ENCODE results near the gene NFIA.

The NFIA gene

DNA sequence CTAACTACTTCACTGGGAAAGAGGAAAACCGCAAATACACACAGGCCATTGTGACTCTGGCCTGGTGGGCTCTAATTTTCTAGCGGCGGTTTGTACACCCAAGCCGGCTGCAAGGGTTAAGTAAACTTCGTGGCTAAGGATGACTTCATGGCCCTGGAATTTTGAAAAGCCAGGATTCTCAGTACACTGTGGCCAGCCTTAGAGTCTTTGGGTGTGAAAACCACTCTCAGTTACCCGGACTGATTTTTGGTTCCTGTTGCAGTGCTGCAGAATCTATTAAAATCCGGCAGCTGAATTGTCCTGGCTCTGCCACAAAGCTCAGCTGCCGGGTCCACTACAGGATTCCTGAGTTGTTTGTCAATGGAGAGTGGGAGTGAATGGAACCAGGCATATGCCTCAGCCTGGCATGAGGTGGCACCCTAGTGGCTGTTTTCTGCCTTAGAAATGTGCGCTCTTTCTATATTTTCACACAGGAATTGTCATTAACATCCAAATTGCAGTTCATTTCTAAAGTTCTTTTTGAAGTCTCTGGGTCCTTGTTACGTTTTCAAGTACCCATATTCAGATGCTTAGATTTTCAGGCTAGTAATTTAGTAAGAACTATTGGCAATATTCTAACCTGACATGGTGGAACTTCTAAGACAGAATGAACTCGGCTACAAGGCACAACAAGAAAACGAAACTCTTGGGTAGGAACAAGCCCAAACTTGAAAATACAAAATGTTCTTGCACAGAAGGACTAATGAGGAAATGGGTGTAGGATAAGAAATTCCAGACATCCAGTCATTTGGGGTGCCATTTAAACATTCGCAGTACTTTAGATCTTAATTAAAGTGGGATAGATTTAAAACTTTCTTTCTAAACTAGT, 255.9 kb downstream of the NFIA start:
- Histone ChIP-seq H3K27ac (ENCODE audit: low read depth, low read length, severe bottlenecking) (peak overlapping the region; percentile 95), H3K4me3 (ENCODE audit: extremely low read depth, insufficient read depth, low read length, poor library complexity, severe bottlenecking) (no peak overlapping the region), H3K4me1 (ENCODE audit: control insufficient read depth, insufficient read depth, low read length, poor library complexity, severe bottlenecking) (peaks cover 26% of the 10 kb centered on the region), H3K9me3 (ENCODE audit: control insufficient read depth, low read length) (no peaks in the 10 kb centered on the region), H3K36me3 (ENCODE audit: control insufficient read depth, insufficient read depth, low read length) (no peaks in the 10 kb centered on the region)
- 35 to 37% methylated on average over 10 to 13 of the region's 13 CpGs for WGBS, 2 experiments (ENCODE audit: insufficient coverage in 2 of 2)

DNA sequence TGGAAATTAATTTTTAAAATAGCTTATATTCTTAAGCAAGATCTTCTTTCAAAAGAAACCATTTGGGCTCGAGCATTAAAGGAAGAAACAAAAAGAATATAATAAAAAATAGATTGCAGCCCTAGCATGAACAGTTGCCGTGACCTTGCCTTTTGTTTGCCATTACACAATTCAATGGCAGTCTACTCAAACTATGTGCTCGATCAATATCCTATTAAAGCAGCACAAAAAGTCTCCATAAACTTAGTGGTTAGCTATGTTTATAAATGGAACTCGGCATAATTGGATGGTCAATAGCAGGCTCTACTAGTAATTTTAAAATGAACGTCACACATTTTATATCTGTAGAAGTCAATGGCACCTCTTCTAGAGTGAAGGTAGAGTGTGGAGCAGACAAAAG, 256.5 kb downstream of the NFIA start:
- Histone ChIP-seq H3K9me3 (ENCODE audit: control insufficient read depth, low read length) (no peaks in the 10 kb centered on the region), H3K4me3 (ENCODE audit: extremely low read depth, insufficient read depth, low read length, poor library complexity, severe bottlenecking) (no peak overlapping the region), H3K27ac (ENCODE audit: low read depth, low read length, severe bottlenecking) (no peak overlapping the region), H3K4me1 (ENCODE audit: control insufficient read depth, insufficient read depth, low read length, poor library complexity, severe bottlenecking) (peaks cover 26% of the 10 kb centered on the region), H3K36me3 (ENCODE audit: control insufficient read depth, insufficient read depth, low read length) (no peaks in the 10 kb centered on the region)
- 100% methylated on average over 1 of the region's 5 CpGs; no CpG with 5 or more reads in 1 of the 2 experiments for WGBS, 2 experiments (ENCODE audit: insufficient coverage in 2 of 2)

DNA sequence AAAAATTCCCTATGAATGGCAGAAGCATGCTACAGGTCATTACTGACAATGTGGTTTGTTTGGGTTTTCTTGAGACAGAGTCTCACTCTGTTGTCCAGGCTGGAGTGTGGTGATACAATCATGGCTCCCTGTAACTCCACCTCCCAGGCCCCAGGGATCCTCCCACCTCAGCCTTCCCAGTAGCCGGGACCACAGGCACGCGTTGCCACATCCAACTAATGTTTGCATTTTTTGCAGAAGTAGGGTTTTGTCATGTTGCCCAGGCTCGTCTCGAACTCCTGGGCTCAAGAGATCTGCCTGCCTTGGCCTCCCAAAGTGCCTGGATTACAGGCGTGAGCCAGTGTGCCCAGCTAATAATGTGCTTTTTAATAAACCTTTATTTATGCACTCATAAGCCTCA, 259.1 kb downstream of the NFIA start:
- 100% methylated on average over 2 to 4 of the region's 6 CpGs for WGBS, 2 experiments (ENCODE audit: insufficient coverage in 2 of 2)
- no peaks in the 10 kb centered on the region for H3K9me3 ChIP-seq (ENCODE audit: control insufficient read depth, low read length)
- no peak overlapping the region for H3K4me3 ChIP-seq (ENCODE audit: extremely low read depth, insufficient read depth, low read length, poor library complexity, severe bottlenecking)
- H3K27ac ChIP-seq (ENCODE audit: low read depth, low read length, severe bottlenecking), result no peak overlapping the region
- H3K4me1 ChIP-seq (ENCODE audit: control insufficient read depth, insufficient read depth, low read length, poor library complexity, severe bottlenecking), result peaks cover 25% of the 10 kb centered on the region
- H3K36me3 ChIP-seq (ENCODE audit: control insufficient read depth, insufficient read depth, low read length), result no peaks in the 10 kb centered on the region

GRCh38 chr1:61343734-61344420, 261.5 kb downstream of the NFIA start:
- Histone ChIP-seq H3K4me3 (ENCODE audit: extremely low read depth, insufficient read depth, low read length, poor library complexity, severe bottlenecking) (no peak overlapping the region), H3K27ac (ENCODE audit: low read depth, low read length, severe bottlenecking) (no peak overlapping the region), H3K4me1 (ENCODE audit: control insufficient read depth, insufficient read depth, low read length, poor library complexity, severe bottlenecking) (peaks cover 4% of the 10 kb centered on the region), H3K36me3 (ENCODE audit: control insufficient read depth, insufficient read depth, low read length) (no peaks in the 10 kb centered on the region), H3K9me3 (ENCODE audit: control insufficient read depth, low read length) (no peaks in the 10 kb centered on the region)
- WGBS, 2 experiments (ENCODE audit: insufficient coverage in 2 of 2), result 87 to 89% methylated on average over 3 to 4 of the region's 6 CpGs

GRCh38 chr1:61344696-61345095, 262.3 kb downstream of the NFIA start:
- no peaks in the 10 kb centered on the region for H3K4me1 ChIP-seq (ENCODE audit: control insufficient read depth, insufficient read depth, low read length, poor library complexity, severe bottlenecking)
- no peak overlapping the region for H3K4me3 ChIP-seq (ENCODE audit: extremely low read depth, insufficient read depth, low read length, poor library complexity, severe bottlenecking)
- H3K27ac ChIP-seq (ENCODE audit: low read depth, low read length, severe bottlenecking), result no peak overlapping the region
- no peaks in the 10 kb centered on the region for H3K9me3 ChIP-seq (ENCODE audit: control insufficient read depth, low read length)
- WGBS, 2 experiments (ENCODE audit: insufficient coverage in 2 of 2), result 57 to 100% methylated on average over 1 to 2 of the region's 2 CpGs
- H3K36me3 ChIP-seq (ENCODE audit: control insufficient read depth, insufficient read depth, low read length), result no peaks in the 10 kb centered on the region

- H3K4me1 ChIP-seq (ENCODE audit: control insufficient read depth, insufficient read depth, low read length, poor library complexity, severe bottlenecking), result no peaks in the 10 kb centered on the region
- WGBS, 2 experiments (ENCODE audit: insufficient coverage in 2 of 2), result no CpG with 5 or more reads among the region's 3 CpGs
- H3K27ac ChIP-seq (ENCODE audit: low read depth, low read length, severe bottlenecking), result no peak overlapping the region
- no peak overlapping the region for H3K4me3 ChIP-seq (ENCODE audit: extremely low read depth, insufficient read depth, low read length, poor library complexity, severe bottlenecking)
- no peaks in the 10 kb centered on the region for H3K9me3 ChIP-seq (ENCODE audit: control insufficient read depth, low read length)
- H3K36me3 ChIP-seq (ENCODE audit: control insufficient read depth, insufficient read depth, low read length), result no peaks in the 10 kb centered on the region
Measured at GRCh38 chr1:61348025-61348665, 265.8 kb downstream of the NFIA start.

- no CpG with 5 or more reads among the region's 3 CpGs for WGBS, 2 experiments (ENCODE audit: insufficient coverage in 2 of 2)
- H3K9me3 ChIP-seq (ENCODE audit: control insufficient read depth, low read length), result no peaks in the 10 kb centered on the region
- H3K4me3 ChIP-seq (ENCODE audit: extremely low read depth, insufficient read depth, low read length, poor library complexity, severe bottlenecking), result no peak overlapping the region
- no peak overlapping the region for H3K27ac ChIP-seq (ENCODE audit: low read depth, low read length, severe bottlenecking)
- H3K4me1 ChIP-seq (ENCODE audit: control insufficient read depth, insufficient read depth, low read length, poor library complexity, severe bottlenecking), result no peaks in the 10 kb centered on the region
- H3K36me3 ChIP-seq (ENCODE audit: control insufficient read depth, insufficient read depth, low read length), result no peaks in the 10 kb centered on the region
Measured at GRCh38 chr1:61352845-61353435, 270.6 kb downstream of the NFIA start.

DNA sequence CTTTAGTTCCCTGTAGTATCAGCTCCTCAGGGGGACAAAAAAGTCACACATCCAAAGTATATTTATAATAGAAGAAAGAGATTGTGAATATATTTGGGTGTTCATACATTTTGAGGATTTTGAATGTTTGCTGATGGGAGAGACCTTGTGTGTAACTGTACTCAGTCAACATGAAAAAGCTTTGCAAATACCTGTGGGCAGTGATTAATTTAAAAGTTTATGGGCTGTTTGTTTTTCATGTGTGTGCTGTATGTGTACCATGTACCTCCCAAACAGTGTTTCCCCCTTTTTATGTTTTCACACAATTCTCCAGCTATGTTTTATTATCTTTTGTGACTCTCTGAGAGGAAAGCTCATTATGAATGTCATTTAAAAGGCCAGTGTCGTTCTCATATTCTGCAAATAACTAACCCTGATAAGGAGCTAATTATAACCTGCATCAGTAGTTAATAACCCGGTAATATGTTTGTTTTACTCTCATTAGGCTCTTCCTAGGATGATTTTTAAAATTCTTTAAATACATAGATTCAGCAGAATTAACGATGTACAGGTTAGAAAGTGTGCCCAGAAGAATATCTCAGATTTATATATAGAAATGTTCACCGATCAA, 271.5 kb downstream of the NFIA start:
- H3K27ac ChIP-seq (ENCODE audit: low read depth, low read length, severe bottlenecking), result no peak overlapping the region
- no peak overlapping the region for H3K4me3 ChIP-seq (ENCODE audit: extremely low read depth, insufficient read depth, low read length, poor library complexity, severe bottlenecking)
- WGBS, 2 experiments (ENCODE audit: insufficient coverage in 2 of 2), result 100% methylated on average over 1 of the region's 4 CpGs; no CpG with 5 or more reads in 1 of the 2 experiments
- no peaks in the 10 kb centered on the region for H3K9me3 ChIP-seq (ENCODE audit: control insufficient read depth, low read length)
- no peaks in the 10 kb centered on the region for H3K4me1 ChIP-seq (ENCODE audit: control insufficient read depth, insufficient read depth, low read length, poor library complexity, severe bottlenecking)
- no peaks in the 10 kb centered on the region for H3K36me3 ChIP-seq (ENCODE audit: control insufficient read depth, insufficient read depth, low read length)

DNA sequence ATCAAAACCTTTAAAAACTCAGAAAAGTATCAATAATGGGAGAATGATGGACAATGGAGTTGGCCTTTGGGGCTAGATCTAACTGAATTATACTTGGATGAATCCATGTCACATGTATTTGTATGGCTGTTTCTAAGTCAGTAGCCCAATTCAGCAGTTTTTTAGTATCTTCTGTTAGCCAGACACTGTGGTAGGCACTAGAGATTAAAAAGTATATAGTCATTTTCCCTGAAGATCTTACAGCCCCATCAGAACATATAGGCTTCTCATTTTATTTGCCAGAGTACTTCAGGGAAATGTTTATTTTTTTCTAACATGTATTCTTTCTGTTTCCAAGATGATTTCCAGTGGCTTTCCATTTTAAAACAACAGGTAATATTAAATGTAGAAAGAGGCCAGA, 273.7 kb downstream of the NFIA start:
- H3K4me1 ChIP-seq (ENCODE audit: control insufficient read depth, insufficient read depth, low read length, poor library complexity, severe bottlenecking), result no peaks in the 10 kb centered on the region
- no peak overlapping the region for H3K27ac ChIP-seq (ENCODE audit: low read depth, low read length, severe bottlenecking)

DNA sequence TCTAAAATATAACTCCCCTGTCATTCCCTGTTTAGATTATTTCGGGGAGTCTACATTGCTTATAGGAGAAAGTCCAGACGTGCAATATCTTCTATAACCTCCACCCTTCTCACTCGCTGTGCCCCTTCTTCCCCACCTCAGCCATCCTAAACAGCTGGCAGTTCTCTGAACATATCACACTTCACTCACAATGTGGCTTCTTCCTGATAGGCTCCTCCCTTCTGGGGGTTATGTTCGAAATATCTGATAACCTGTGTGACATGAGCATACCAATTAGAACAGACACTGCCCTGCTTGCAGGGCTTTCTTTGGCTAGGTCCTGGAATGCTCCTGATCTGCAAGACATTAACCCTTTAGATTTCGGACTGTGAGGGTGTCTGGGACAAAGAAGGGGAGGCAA, 274.6 kb downstream of the NFIA start:
- Histone ChIP-seq H3K4me3 (ENCODE audit: extremely low read depth, insufficient read depth, low read length, poor library complexity, severe bottlenecking) (no peak overlapping the region), H3K27ac (ENCODE audit: low read depth, low read length, severe bottlenecking) (no peak overlapping the region), H3K36me3 (ENCODE audit: control insufficient read depth, insufficient read depth, low read length) (no peaks in the 10 kb centered on the region), H3K9me3 (ENCODE audit: control insufficient read depth, low read length) (no peaks in the 10 kb centered on the region), H3K4me1 (ENCODE audit: control insufficient read depth, insufficient read depth, low read length, poor library complexity, severe bottlenecking) (no peaks in the 10 kb centered on the region)
- WGBS, 2 experiments (ENCODE audit: insufficient coverage in 2 of 2), result 85 to 89% methylated on average over 3 to 4 of the region's 5 CpGs

More for the DNA sequence above, 273.7 kb downstream of the NFIA start:
- H3K36me3 ChIP-seq (ENCODE audit: control insufficient read depth, insufficient read depth, low read length), result no peaks in the 10 kb centered on the region
- no peak overlapping the region for H3K4me3 ChIP-seq (ENCODE audit: extremely low read depth, insufficient read depth, low read length, poor library complexity, severe bottlenecking)
- no peaks in the 10 kb centered on the region for H3K9me3 ChIP-seq (ENCODE audit: control insufficient read depth, low read length)

Data from mesodermal cell (in vitro differentiated cells).